ENCODE results near the gene PDGFC. TPM values are rescaled to one million over a fixed set of nuclear protein-coding genes. Genes with fewer than 3 reads are reported as not detected.

The PDGFC gene
- total and polyA plus RNA-seq, 8 donors, result 4.9 to 39.8 (median 10.8) TPM

- no peak overlapping the region for H3K27ac ChIP-seq
- TF ChIP-seq POLR2A (IDR thresholded peaks at IDR 0.05), result no peak
- no peak for TF ChIP-seq CTCF (IDR thresholded peaks at IDR 0.05)
- TF ChIP-seq EP300 (IDR thresholded peaks at IDR 0.05), result no peak
- no peak for TF ChIP-seq POLR2AphosphoS5 (IDR thresholded peaks at IDR 0.05)
These were observed 133.8 kb downstream of the PDGFC start for GRCh38 chr4:156837625-156838345.

GRCh38 chr4:156832886-156833285 lies 138.7 kb downstream of the PDGFC start:
- peaks cover 0 to 15% (median 5%) of the 10 kb centered on the region in 4 donors for H3K4me1 ChIP-seq
- WGBS, 5 donors, result 89 to 99% (median 97%) methylated on average over 3 of the region's 3 CpGs
- H3K9me3 ChIP-seq, result peaks cover 0 to 1% (median under 1%) of the 10 kb centered on the region in 4 donors
- H3K36me3 ChIP-seq, result no peaks in the 10 kb centered on the region
- no peak overlapping the region for H3K4me3 ChIP-seq
- intact Hi-C loops (cut with DNase I; ENCODE audit: low total_unique reads), result no loop called here
- H3K27ac ChIP-seq, result no peak overlapping the region
- no peaks in the 10 kb centered on the region for H3K27me3 ChIP-seq
- DNase-seq, result no peak
- no peak for TF ChIP-seq POLR2AphosphoS5 (IDR thresholded peaks at IDR 0.05)
- no peak for TF ChIP-seq POLR2A (IDR thresholded peaks at IDR 0.05)
- TF ChIP-seq EP300 (IDR thresholded peaks at IDR 0.05), result no peak
- TF ChIP-seq CTCF (IDR thresholded peaks at IDR 0.05), result no peak

More at GRCh38 chr4:156837625-156838345, 133.8 kb downstream of the PDGFC start:
- H3K4me1 ChIP-seq, result peaks cover 0 to 11% (median 3%) of the 10 kb centered on the region in 4 donors
- 69 to 100% (median 94%) methylated on average over 2 of the region's 2 CpGs for WGBS, 5 donors
- no peak overlapping the region for H3K4me3 ChIP-seq
- DNase-seq, result no peak
- intact Hi-C loops (cut with DNase I; ENCODE audit: low total_unique reads), result no loop called here
- H3K36me3 ChIP-seq, result peaks cover 0 to 9% (median 0%) of the 10 kb centered on the region in 4 donors
- no peaks in the 10 kb centered on the region for H3K27me3 ChIP-seq
- peaks cover 0 to 38% (median 27%) of the 10 kb centered on the region in 4 donors for H3K9me3 ChIP-seq

GRCh38 chr4:156830351-156830750 lies 141.2 kb downstream of the PDGFC start:
- Histone ChIP-seq H3K27me3 (no peaks in the 10 kb centered on the region), H3K4me3 (no peak overlapping the region), H3K27ac (no peak overlapping the region), H3K9me3 (no peaks in the 10 kb centered on the region), H3K36me3 (no peaks in the 10 kb centered on the region), H3K4me1 (peaks cover 0 to 15% (median 5%) of the 10 kb centered on the region in 4 donors)
- intact Hi-C loops (cut with DNase I; ENCODE audit: low total_unique reads), result no loop called here
- 92 to 96% (median 94%) methylated on average over 4 of the region's 4 CpGs for WGBS, 5 donors
- no peak for TF ChIP-seq EP300 (IDR thresholded peaks at IDR 0.05)
- TF ChIP-seq CTCF (IDR thresholded peaks at IDR 0.05), result no peak
- TF ChIP-seq POLR2A (IDR thresholded peaks at IDR 0.05), result no peak
- TF ChIP-seq POLR2AphosphoS5 (IDR thresholded peaks at IDR 0.05), result no peak
- no peak for DNase-seq

GRCh38 chr4:156829201-156829873 lies 142.3 kb downstream of the PDGFC start:
- Histone ChIP-seq H3K4me3 (peak overlapping the region in 1 of 4 donors; percentile 9), H3K27ac (peak overlapping the region in 4 of 5 donors; percentile 1 to 64 (median 32)), H3K4me1 (peaks cover 0 to 14% (median 2%) of the 10 kb centered on the region in 4 donors), H3K9me3 (no peaks in the 10 kb centered on the region), H3K36me3 (no peaks in the 10 kb centered on the region), H3K27me3 (no peaks in the 10 kb centered on the region)
- WGBS, 5 donors, result 54 to 78% (median 70%) methylated on average over 4 of the region's 4 CpGs
- peak in 1 of 2 donors; percentile 33 for DNase-seq
- intact Hi-C loops (cut with DNase I; ENCODE audit: low total_unique reads), result no loop called here
- no peak for TF ChIP-seq POLR2AphosphoS5 (IDR thresholded peaks at IDR 0.05)
- no peak for TF ChIP-seq EP300 (IDR thresholded peaks at IDR 0.05)
- TF ChIP-seq CTCF (IDR thresholded peaks at IDR 0.05), result no peak
- no peak for TF ChIP-seq POLR2A (IDR thresholded peaks at IDR 0.05)

Measured in stomach (tissue), 9 donors.